PC-9 (cell line): ENCODE data around the gene MACROD2. TPM values are rescaled to one million over a fixed set of nuclear protein-coding genes. Genes with fewer than 3 reads are reported as not detected.

Experiments
- BruUV-seq: library from RNA; stranded (reverse); fragments of 400-500 nt; replicated peaks from 2 replicates; lab custom pipeline; 2021; lab: Mats Ljungman, UMichigan
- CTCF ChIA-PET: fragments of 300-600 bp; sonication (Branson Sonifier 250); formaldehyde crosslinking; loops from one replicate; lab custom pipeline; 2022; ENCODE audit warnings: antibody characterized with exemption; lab: Charles Lee
- POLR2A ChIA-PET: fragments of 300-600 bp; sonication (Branson Sonifier 250); formaldehyde crosslinking; loops from one replicate; lab custom pipeline; 2022; ENCODE audit warnings: antibody characterized with exemption; ENCODE audit not compliant: unreplicated experiment; lab: Charles Lee
- DNase-seq, 2 experiments: peaks; one replicate each; pipeline versions ENCODE4 v3.0.0 to v3.0.0-alpha.2; 2015 to 2022; ENCODE audit warnings: mixed read lengths in 1 of 2
- H2AFZ ChIP-seq: fragments of 200-600 bp; sonication (generic); 2 replicates; pipeline ENCODE4 v1.8.1; 2017; ENCODE audit warnings: antibody characterized with exemption
- H3F3A ChIP-seq: fragments of 200-600 bp; sonication (generic); 2 replicates; pipeline ENCODE4 v1.8.1; 2017; ENCODE audit warnings: antibody characterized with exemption, mild to moderate bottlenecking, low read depth; ENCODE audit not compliant: insufficient read depth
- H3K27ac ChIP-seq: fragments of 200-600 bp; sonication (generic); 2 replicates; pipeline ENCODE4 v1.6.1; 2016; ENCODE audit warnings: mixed run types
- H3K27me3 ChIP-seq: fragments of 200-600 bp; sonication (generic); 2 replicates; pipeline ENCODE4 v1.6.1; 2016; ENCODE audit warnings: low read depth, mixed run types; ENCODE audit not compliant: insufficient read depth
- H3K36me3 ChIP-seq: fragments of 200-600 bp; sonication (generic); 2 replicates; pipeline ENCODE4 v1.6.1; 2016; ENCODE audit warnings: low read depth, mixed run types
- H3K4me1 ChIP-seq: fragments of 200-600 bp; sonication (generic); replicated peaks from 2 replicates; pipeline ENCODE4 v1.6.1; 2016; ENCODE audit warnings: mixed run types; ENCODE audit not compliant: insufficient read depth
- H3K4me2 ChIP-seq: fragments of 200-600 bp; sonication (generic); 2 replicates; pipeline ENCODE4 v1.6.1; 2017; ENCODE audit warnings: mixed run types
- H3K4me3 ChIP-seq: fragments of 200-600 bp; sonication (generic); 2 replicates; pipeline ENCODE4 v1.6.1; 2016; ENCODE audit warnings: mixed run types
- H3K79me2 ChIP-seq: fragments of 200-600 bp; sonication (generic); 2 replicates; pipeline ENCODE4 v1.6.1; 2017; ENCODE audit warnings: low read depth, mixed run types
- H3K9me2 ChIP-seq: fragments of 200-600 bp; sonication (generic); 2 replicates; pipeline ENCODE4 v1.8.1; 2017; ENCODE audit warnings: mild to moderate bottlenecking; ENCODE audit not compliant: insufficient read depth
- H3K9me3 ChIP-seq: fragments of 200-600 bp; sonication (generic); 2 replicates; pipeline ENCODE4 v1.8.1; 2016; ENCODE audit warnings: low read depth; ENCODE audit not compliant: insufficient read depth
- H4K20me1 ChIP-seq: fragments of 200-600 bp; sonication (generic); 2 replicates; pipeline ENCODE4 v1.8.1; 2017; ENCODE audit not compliant: insufficient read depth
- EZH2 ChIP-seq: fragments of 200-600 bp; sonication (generic); IDR thresholded peaks from 2 replicates; pipeline ENCODE4 v1.8.0; 2017; ENCODE audit warnings: antibody characterized with exemption, low read depth
- intact Hi-C: fragments of 100-400 bp; cut with micrococcal nuclease; formaldehyde crosslinking; loops from one replicate; pipeline ENCODE4 v1.10.0; 2022; ENCODE audit not compliant: unreplicated experiment
- total RNA-seq: library from RNA; stranded (reverse); gene quantifications from 2 replicates; pipeline ENCODE4 v1.2.3, GENCODE V29; 2021
- TF ChIP-seq, protein P1 (sequence below): fragments of 200-600 bp; sonication (generic); conservative IDR thresholded peaks from 2 replicates; pipeline ENCODE4 v1.6.1; 2017; ENCODE audit warnings: mixed run types, antibody characterized with exemption, mild to moderate bottlenecking, moderate library complexity

Gene MACROD2
- total RNA-seq, 1 experiment from 2014 or later: 11.4 TPM

DNA sequence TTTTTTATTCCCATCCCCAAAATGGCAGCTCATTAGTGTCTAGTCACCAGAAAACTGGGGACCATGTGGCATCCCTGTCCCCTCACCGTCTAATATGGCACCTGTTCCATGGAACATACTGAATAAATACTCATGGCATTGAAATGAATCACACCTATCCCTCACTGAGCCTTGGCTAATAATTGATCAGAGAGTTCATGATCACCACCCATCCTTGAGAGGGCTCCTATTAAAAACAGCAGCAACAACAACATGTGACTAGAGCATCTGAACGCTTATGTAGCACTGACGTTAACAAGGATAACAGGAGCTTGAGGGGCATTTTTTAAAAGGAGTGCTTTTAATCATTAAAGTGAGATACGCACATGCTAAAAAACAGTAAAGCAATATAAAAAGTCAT is 1453.7 kb downstream of the MACROD2 start:
- no peak for TF ChIP-seq EZH2
- TF ChIP-seq, protein P1, sequence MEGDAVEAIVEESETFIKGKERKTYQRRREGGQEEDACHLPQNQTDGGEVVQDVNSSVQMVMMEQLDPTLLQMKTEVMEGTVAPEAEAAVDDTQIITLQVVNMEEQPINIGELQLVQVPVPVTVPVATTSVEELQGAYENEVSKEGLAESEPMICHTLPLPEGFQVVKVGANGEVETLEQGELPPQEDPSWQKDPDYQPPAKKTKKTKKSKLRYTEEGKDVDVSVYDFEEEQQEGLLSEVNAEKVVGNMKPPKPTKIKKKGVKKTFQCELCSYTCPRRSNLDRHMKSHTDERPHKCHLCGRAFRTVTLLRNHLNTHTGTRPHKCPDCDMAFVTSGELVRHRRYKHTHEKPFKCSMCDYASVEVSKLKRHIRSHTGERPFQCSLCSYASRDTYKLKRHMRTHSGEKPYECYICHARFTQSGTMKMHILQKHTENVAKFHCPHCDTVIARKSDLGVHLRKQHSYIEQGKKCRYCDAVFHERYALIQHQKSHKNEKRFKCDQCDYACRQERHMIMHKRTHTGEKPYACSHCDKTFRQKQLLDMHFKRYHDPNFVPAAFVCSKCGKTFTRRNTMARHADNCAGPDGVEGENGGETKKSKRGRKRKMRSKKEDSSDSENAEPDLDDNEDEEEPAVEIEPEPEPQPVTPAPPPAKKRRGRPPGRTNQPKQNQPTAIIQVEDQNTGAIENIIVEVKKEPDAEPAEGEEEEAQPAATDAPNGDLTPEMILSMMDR: no peak
- no peak overlapping the region for H3K27ac ChIP-seq
- ChIA-PET CTCF (interaction anchor here (0.5 kb wide), 1 partner anchor 429 kb away, joined by 3 read pairs; no protein-coding TSS in a partner anchor), POLR2A (no interaction called here)
- H3K4me2 ChIP-seq: no peak overlapping the region
- no TSS peak for BruUV-seq
- no peaks in the 10 kb centered on the region for H3F3A ChIP-seq
- H3K79me2 ChIP-seq: no peaks in the 10 kb centered on the region
- no peaks in the 10 kb centered on the region for H3K9me3 ChIP-seq
- no peaks in the 10 kb centered on the region for H3K27me3 ChIP-seq
- DNase-seq: no peak
- no peaks in the 10 kb centered on the region for H3K4me1 ChIP-seq
- H2AFZ ChIP-seq: no peak overlapping the region
- H3K4me3 ChIP-seq: no peak overlapping the region
- H3K9me2 ChIP-seq: no peaks in the 10 kb centered on the region
- intact Hi-C loops: no loop called here
- H4K20me1 ChIP-seq: no peaks in the 10 kb centered on the region
- no peaks in the 10 kb centered on the region for H3K36me3 ChIP-seq

DNA sequence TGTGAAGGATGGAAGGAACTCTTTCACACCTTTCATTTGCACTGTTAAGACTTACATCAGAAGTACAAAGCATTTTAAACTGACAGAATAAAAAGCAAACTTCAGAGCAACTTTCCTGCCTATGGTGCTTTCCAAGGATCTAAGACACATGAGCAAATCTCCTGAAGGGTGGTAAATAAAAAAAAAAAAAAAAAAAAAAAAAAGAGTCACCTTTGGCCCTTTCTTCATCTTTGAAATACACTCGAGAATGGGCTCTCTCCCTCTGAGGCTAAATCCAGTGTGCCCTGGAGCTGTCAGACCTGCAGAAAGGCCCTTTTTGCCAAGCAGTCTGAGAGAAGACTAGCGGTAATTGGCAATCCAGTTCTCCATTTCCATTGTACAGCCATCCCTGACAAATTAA is 1455.9 kb downstream of the MACROD2 start:
- no peak overlapping the region for H2AFZ ChIP-seq
- H3K36me3 ChIP-seq: no peaks in the 10 kb centered on the region
- no peaks in the 10 kb centered on the region for H3K27me3 ChIP-seq
- H3K4me3 ChIP-seq: no peak overlapping the region
- H3K27ac ChIP-seq: no peak overlapping the region
- no peaks in the 10 kb centered on the region for H3K79me2 ChIP-seq
- no peaks in the 10 kb centered on the region for H4K20me1 ChIP-seq
- TF ChIP-seq, protein P1: no peak
- TF ChIP-seq EZH2: no peak
- CTCF ChIA-PET: no interaction called here
- BruUV-seq: no TSS peak
- no peak overlapping the region for H3K4me2 ChIP-seq
- no peaks in the 10 kb centered on the region for H3K4me1 ChIP-seq
- DNase-seq: no peak
- no peaks in the 10 kb centered on the region for H3K9me2 ChIP-seq
- POLR2A ChIA-PET: no interaction called here
- no peaks in the 10 kb centered on the region for H3F3A ChIP-seq
- intact Hi-C loops: no loop called here
- H3K9me3 ChIP-seq: no peaks in the 10 kb centered on the region

DNA sequence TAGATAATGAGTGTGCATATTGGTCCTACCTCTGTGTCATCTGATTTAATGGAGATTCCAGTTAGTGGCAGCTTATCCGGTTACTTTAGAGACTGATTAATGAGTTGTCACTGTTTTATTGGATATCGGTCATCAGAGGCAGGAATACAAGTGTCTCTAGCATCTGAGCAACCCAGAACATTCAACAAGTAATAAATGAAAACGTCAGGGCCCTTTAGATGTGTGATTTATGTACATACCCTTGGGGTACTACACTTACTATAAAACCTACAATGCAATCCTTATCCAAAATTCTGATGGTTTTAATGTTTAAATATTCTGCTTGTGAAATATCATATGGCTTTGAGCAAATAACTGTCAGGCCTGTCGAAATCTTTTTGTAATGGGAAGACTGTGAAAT is 1460.0 kb downstream of the MACROD2 start:
- Histone ChIP-seq H3K4me2 (no peak overlapping the region), H3F3A (no peaks in the 10 kb centered on the region), H3K79me2 (no peaks in the 10 kb centered on the region), H3K27me3 (no peaks in the 10 kb centered on the region), H4K20me1 (no peaks in the 10 kb centered on the region), H3K27ac (no peak overlapping the region), H3K4me1 (no peaks in the 10 kb centered on the region), H2AFZ (no peak overlapping the region), H3K9me2 (no peaks in the 10 kb centered on the region), H3K4me3 (no peak overlapping the region), H3K36me3 (no peaks in the 10 kb centered on the region), H3K9me3 (no peaks in the 10 kb centered on the region)
- TF ChIP-seq, protein P1: no peak
- POLR2A ChIA-PET: interaction anchor here (0.6 kb wide), 1 partner anchor 17 kb away, joined by 3 read pairs; no protein-coding TSS in a partner anchor
- BruUV-seq: no TSS peak
- intact Hi-C loops: no loop called here
- no peak for DNase-seq
- CTCF ChIA-PET: no interaction called here
